Upper lobe of right lung (tissue), 1 donor: Measurements from ENCODE around the gene EFNA5. TPM values are rescaled to one million over a fixed set of nuclear protein-coding genes. Genes with fewer than 3 reads are reported as not detected.

Source experiments
- ATAC-seq: fragments of 200-7000 bp; cut with Tn5 transposase; one replicate; pipeline ENCODE4 v1.9.1; 2020; ENCODE audit warnings: mild to moderate bottlenecking, moderate library complexity
- DNase-seq: peaks from one replicate; pipeline ENCODE4 v3.0.0-alpha.2; 2020
- H3K27ac ChIP-seq: fragments of 200-600 bp; one replicate; pipeline ENCODE4 v1.8.0; 2022
- H3K27me3 ChIP-seq: fragments of 200-600 bp; one replicate; pipeline ENCODE4 v1.8.0; 2022; ENCODE audit warnings: mild to moderate bottlenecking
- H3K36me3 ChIP-seq: fragments of 200-600 bp; one replicate; pipeline ENCODE4 v1.8.0; 2022
- H3K4me1 ChIP-seq: fragments of 200-600 bp; one replicate; pipeline ENCODE4 v1.8.0; 2022
- H3K4me3 ChIP-seq: fragments of 200-600 bp; one replicate; pipeline ENCODE4 v1.8.0; 2022; ENCODE audit warnings: mild to moderate bottlenecking
- H3K9me3 ChIP-seq: fragments of 200-600 bp; one replicate; pipeline ENCODE4 v1.8.0; 2022
- intact Hi-C: fragments of 100-400 bp; cut with DNase I; formaldehyde crosslinking; loops from one replicate; pipeline ENCODE4 v1.11.0; 2022
- total RNA-seq: library from RNA; stranded (reverse); fragmentation: NEBNext Ultra II Directional; extraction: Animal tissue kit (Norgen Biotek cat#: 25700); gene quantifications from one replicate; pipeline ENCODE4 v1.2.1, GENCODE V29; 2021
- TF ChIP-seq, protein P1 (sequence below): fragments of 200-600 bp; IDR thresholded peaks from one replicate; pipeline ENCODE4 v1.8.0; 2022; ENCODE audit warnings: antibody characterized with exemption
- donor health status: DM: no; HTN: yes; CAD: no; lungs with severe emphysema.

The EFNA5 gene
- total RNA-seq, 1 donor from 2014 or later: 12.0 TPM

DNA sequence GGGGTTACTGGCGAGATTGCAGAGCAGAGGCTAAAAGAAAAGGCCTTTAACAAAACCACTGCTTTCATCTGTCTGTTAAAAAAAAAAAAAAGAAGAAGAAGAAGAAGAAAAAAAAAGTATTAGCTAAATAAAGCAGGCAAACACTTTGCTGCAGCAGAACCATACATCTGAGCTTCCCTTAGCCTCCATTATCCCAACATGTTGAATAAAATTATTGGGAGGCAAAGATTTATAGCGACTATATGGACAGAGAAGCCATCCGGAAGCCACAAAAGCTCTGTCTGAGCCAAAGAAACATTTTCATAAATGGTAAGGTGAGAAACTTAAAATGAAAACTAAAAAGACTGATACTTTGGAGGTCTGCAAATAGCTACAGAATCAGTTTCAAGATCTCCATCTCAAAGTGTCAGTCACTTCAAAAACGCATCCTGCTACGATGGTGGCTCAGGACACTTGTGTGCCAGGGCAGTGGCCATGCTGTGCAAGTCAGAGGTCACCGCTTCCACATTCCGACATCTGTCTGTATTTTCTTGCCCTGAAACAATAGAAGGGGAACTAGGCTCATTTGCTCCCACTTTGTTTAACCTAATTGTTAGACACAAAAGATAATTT is 9.6 kb downstream of the EFNA5 start:
- Histone ChIP-seq H3K27ac (no peak overlapping the region), H3K9me3 (no peaks in the 10 kb centered on the region), H3K27me3 (no peaks in the 10 kb centered on the region), H3K36me3 (no peaks in the 10 kb centered on the region), H3K4me3 (no peak overlapping the region), H3K4me1 (no peaks in the 10 kb centered on the region)
- intact Hi-C loops: no loop called here
- TF ChIP-seq, protein P1, sequence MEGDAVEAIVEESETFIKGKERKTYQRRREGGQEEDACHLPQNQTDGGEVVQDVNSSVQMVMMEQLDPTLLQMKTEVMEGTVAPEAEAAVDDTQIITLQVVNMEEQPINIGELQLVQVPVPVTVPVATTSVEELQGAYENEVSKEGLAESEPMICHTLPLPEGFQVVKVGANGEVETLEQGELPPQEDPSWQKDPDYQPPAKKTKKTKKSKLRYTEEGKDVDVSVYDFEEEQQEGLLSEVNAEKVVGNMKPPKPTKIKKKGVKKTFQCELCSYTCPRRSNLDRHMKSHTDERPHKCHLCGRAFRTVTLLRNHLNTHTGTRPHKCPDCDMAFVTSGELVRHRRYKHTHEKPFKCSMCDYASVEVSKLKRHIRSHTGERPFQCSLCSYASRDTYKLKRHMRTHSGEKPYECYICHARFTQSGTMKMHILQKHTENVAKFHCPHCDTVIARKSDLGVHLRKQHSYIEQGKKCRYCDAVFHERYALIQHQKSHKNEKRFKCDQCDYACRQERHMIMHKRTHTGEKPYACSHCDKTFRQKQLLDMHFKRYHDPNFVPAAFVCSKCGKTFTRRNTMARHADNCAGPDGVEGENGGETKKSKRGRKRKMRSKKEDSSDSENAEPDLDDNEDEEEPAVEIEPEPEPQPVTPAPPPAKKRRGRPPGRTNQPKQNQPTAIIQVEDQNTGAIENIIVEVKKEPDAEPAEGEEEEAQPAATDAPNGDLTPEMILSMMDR: no peak
- ATAC-seq: no peak
- DNase-seq: no peak

DNA sequence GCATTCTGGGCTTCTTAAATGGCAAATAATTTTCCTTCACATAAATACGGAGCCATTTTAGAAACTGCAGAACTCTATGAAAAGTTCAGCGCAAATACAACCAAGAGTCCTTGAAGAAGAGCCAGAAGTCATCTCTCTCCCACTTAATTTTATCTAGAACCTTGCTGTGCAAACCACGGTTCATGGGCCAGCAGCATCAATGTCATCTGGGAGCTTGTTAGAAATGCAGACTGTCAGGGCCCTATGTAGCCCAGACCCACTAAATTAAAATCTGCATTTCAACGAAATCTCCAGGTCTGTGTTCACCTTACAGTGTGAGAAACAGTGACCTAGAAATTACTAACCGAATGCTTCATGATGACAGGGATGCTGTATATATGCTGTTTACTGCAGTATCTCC is 12.2 kb downstream of the EFNA5 start:
- ATAC-seq: no peak
- H3K4me1 ChIP-seq: no peaks in the 10 kb centered on the region
- TF ChIP-seq, protein P1: no peak
- no peaks in the 10 kb centered on the region for H3K9me3 ChIP-seq
- intact Hi-C loops: no loop called here
- H3K27me3 ChIP-seq: no peaks in the 10 kb centered on the region
- H3K4me3 ChIP-seq: no peak overlapping the region
- no peak overlapping the region for H3K27ac ChIP-seq
- DNase-seq: no peak
- H3K36me3 ChIP-seq: no peaks in the 10 kb centered on the region

DNA sequence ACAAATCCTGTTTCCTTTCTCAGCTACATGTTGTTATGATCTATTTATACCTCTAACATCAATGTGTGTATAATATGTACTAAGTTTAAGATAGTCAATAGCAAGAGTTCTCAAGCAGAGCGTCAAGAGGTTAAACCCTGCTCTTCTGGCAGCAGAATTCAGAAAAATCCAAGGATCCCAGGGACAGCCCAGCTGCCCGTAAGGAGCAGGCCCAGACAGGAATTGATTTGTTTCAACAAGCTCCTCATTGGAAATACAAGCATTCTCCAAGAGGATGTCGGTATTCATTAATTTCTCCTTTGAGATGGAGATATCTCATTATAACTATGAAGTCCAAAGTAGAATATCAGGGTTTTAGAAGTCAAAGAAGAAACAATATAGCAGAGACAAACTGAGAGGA is 14.9 kb downstream of the EFNA5 start:
- intact Hi-C loops: no loop called here
- H3K9me3 ChIP-seq: no peaks in the 10 kb centered on the region
- TF ChIP-seq, protein P1: no peak
- H3K36me3 ChIP-seq: no peaks in the 10 kb centered on the region
- ATAC-seq: no peak
- H3K27me3 ChIP-seq: no peaks in the 10 kb centered on the region
- no peaks in the 10 kb centered on the region for H3K4me1 ChIP-seq
- DNase-seq: no peak
- H3K4me3 ChIP-seq: no peak overlapping the region
- H3K27ac ChIP-seq: no peak overlapping the region

DNA sequence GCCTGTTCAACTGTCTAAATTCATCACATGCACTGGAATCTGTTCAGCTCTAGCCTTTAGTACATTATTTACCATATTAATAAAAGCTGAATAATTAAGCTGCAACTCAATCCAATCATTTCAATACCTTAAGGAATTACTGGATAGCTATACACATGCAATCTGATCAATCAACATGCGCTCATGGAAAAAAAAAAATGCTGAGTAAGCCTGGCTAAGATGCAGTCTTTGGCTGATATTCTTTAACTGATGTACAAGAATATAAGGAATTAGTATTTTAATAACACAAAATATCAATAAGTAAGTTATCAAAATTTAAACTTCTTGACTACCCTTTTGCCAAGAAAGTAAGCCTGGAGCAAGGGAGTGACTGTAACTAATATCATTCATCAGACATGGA is 15.9 kb downstream of the EFNA5 start:
- ATAC-seq: no peak
- intact Hi-C loops: no loop called here
- DNase-seq: no peak

DNA sequence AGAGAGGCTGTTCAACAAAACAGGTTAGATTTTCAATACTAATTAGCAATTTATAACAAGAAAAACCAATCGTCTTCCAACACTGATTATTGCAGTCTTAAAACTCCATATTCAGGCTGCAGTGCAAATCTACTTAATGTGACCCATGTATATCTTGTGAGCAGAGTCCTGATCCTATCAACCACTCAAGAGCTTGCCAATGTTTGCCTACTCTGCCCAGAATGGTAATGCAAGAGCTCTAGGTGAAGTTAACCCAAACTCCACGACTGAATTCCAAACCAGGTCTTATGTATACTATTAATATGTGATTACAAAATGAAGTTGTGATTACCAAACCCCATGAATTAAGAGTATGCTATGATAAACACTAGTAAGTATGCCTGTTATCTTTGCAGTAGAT is 17.1 kb downstream of the EFNA5 start:
- DNase-seq (no peak), ATAC-seq (peak; percentile 59)
- no peak overlapping the region for H3K27ac ChIP-seq
- no peak overlapping the region for H3K4me3 ChIP-seq
- no peaks in the 10 kb centered on the region for H3K9me3 ChIP-seq
- no peaks in the 10 kb centered on the region for H3K36me3 ChIP-seq
- TF ChIP-seq, protein P1: no peak
- no peaks in the 10 kb centered on the region for H3K27me3 ChIP-seq
- no peaks in the 10 kb centered on the region for H3K4me1 ChIP-seq
- intact Hi-C loops: no loop called here

More for the DNA sequence above, 15.9 kb downstream of the EFNA5 start:
- H3K4me1 ChIP-seq: no peaks in the 10 kb centered on the region
- TF ChIP-seq, protein P1: no peak
- no peaks in the 10 kb centered on the region for H3K36me3 ChIP-seq
- H3K27ac ChIP-seq: no peak overlapping the region
- H3K9me3 ChIP-seq: no peaks in the 10 kb centered on the region
- H3K4me3 ChIP-seq: no peak overlapping the region
- H3K27me3 ChIP-seq: no peaks in the 10 kb centered on the region
